ENCODE results near the gene PTMA. TPM values are rescaled to one million over a fixed set of nuclear protein-coding genes. Genes with fewer than 3 reads are reported as not detected.

The PTMA gene
- total and polyA plus RNA-seq, 9 of the 15 experiments (the other 6 are each of a cell fraction or from before 2014, with no cell fraction given) = 429 to 2,322 (median 1,578) TPM

DNA sequence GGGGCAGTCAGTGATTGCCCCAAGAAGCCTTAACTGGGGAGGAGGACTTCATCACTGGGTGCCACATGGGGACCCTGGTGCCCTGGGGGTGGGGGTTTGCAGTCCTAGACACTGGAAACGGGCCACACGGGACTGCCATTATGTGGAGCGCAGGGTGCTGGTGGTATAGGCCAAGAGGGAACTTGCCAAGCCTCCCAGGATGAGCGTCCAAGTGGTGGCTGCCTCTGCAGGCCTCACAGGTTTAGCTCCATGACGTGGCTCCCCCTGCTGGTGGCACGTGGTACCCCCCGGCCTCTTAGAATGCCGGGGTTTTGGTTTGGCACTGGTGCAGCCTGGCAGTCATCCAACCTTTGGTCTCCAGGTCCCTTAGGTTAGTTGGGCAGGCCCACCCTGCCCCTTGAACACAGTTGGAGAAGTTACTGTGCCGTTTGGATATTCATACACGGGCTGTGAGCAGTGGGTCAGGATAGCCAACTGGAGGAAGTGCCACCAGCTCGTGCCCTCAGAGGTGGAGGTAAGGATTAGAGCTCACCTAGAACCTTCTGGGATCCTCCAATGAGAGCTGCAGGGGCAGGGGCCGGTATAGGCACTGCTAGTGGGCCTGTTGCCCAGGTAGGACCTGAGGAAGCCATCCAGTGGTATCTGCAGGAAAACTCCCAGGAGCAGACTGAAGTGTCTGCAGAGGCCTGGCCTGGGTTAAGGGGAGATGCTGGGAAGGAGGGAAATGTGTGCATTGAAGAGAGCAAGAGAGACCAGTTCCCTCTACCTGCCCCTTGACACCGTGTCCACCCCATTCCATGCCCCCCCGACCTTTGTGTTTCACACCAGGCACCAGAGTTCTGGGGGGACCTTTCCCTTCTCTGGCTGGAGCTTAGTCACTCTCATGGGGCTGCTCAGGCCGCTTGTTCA is 5.7 kb downstream of the PTMA start (continued):
- no peak for TF ChIP-seq ZNF408 (CRISPR knock-in tag; IDR thresholded peaks at IDR 0.05; ENCODE audit: low read depth)
- TF ChIP-seq FOXK1 (CRISPR knock-in tag; IDR thresholded peaks at IDR 0.05; ENCODE audit: borderline replicate concordance) = no peak
- TF ChIP-seq ELF4 (CRISPR knock-in tag; IDR thresholded peaks at IDR 0.05) = peak; percentile 58
- 0 out of 2 replicates have a peak, but pooled peaks have one; percentile 40 for TF ChIP-seq MEF2A (IDR thresholded peaks at IDR 0.05; ENCODE audit: control insufficient read depth, low read depth, low read length)
- no peak for TF ChIP-seq HDGF (IDR thresholded peaks at IDR 0.05)
- peak; percentile 92 for TF ChIP-seq SIRT6 (IDR thresholded peaks at IDR 0.05; ENCODE audit: low read depth, low read length)
- peak; percentile 59; the same call in 1 of the 2 replicates for TF ChIP-seq KAT7 (CRISPR knock-in tag; IDR thresholded peaks at IDR 0.05; ENCODE audit: borderline replicate concordance)
- no peak for TF ChIP-seq CCAR2 (IDR thresholded peaks at IDR 0.05; ENCODE audit: low read depth, low read length)
- TF ChIP-seq MTA3 (IDR thresholded peaks at IDR 0.05; ENCODE audit: borderline replicate concordance) = 0 out of 2 replicates have a peak, but pooled peaks have one; percentile 36
- TF ChIP-seq MBD2 (IDR thresholded peaks at IDR 0.05; ENCODE audit: borderline replicate concordance, low read depth) = 0 out of 2 replicates have a peak, but pooled peaks have one; percentile 24
- TF ChIP-seq, protein P1, sequence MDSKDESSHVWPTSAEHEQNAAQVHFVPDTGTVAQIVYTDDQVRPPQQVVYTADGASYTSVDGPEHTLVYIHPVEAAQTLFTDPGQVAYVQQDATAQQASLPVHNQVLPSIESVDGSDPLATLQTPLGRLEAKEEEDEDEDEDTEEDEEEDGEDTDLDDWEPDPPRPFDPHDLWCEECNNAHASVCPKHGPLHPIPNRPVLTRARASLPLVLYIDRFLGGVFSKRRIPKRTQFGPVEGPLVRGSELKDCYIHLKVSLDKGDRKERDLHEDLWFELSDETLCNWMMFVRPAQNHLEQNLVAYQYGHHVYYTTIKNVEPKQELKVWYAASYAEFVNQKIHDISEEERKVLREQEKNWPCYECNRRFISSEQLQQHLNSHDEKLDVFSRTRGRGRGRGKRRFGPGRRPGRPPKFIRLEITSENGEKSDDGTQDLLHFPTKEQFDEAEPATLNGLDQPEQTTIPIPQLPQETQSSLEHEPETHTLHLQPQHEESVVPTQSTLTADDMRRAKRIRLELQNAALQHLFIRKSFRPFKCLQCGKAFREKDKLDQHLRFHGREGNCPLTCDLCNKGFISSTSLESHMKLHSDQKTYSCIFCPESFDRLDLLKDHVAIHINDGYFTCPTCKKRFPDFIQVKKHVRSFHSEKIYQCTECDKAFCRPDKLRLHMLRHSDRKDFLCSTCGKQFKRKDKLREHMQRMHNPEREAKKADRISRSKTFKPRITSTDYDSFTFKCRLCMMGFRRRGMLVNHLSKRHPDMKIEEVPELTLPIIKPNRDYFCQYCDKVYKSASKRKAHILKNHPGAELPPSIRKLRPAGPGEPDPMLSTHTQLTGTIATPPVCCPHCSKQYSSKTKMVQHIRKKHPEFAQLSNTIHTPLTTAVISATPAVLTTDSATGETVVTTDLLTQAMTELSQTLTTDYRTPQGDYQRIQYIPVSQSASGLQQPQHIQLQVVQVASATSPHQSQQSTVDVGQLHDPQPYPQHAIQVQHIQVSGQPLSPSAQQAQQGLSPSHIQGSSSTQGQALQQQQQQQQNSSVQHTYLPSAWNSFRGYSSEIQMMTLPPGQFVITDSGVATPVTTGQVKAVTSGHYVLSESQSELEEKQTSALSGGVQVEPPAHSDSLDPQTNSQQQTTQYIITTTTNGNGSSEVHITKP (IDR thresholded peaks at IDR 0.05; ENCODE audit: partially characterized antibody) = peak; percentile 57
- no peak for TF ChIP-seq MYBL2 (IDR thresholded peaks at IDR 0.05; ENCODE audit: low read depth)
- no peak for TF ChIP-seq MYBL2 (CRISPR knock-in tag; IDR thresholded peaks at IDR 0.05; ENCODE audit: borderline replicate concordance)
- TF ChIP-seq ILF3 (IDR thresholded peaks at IDR 0.05; ENCODE audit: borderline replicate concordance) = 0 out of 2 replicates have a peak, but pooled peaks have one; percentile 51
- TF ChIP-seq, protein P2, sequence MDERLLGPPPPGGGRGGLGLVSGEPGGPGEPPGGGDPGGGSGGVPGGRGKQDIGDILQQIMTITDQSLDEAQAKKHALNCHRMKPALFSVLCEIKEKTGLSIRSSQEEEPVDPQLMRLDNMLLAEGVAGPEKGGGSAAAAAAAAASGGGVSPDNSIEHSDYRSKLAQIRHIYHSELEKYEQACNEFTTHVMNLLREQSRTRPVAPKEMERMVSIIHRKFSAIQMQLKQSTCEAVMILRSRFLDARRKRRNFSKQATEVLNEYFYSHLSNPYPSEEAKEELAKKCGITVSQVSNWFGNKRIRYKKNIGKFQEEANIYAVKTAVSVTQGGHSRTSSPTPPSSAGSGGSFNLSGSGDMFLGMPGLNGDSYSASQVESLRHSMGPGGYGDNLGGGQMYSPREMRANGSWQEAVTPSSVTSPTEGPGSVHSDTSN (CRISPR knock-in tag; IDR thresholded peaks at IDR 0.05; ENCODE audit: low read depth) = no peak
- TF ChIP-seq, protein P2 (tag; conservative IDR thresholded peaks at IDR 0.05; ENCODE audit: low read depth) = no peak
- TF ChIP-seq FIP1L1 (IDR thresholded peaks at IDR 0.05; ENCODE audit: low read depth, low read length, poor library complexity, severe bottlenecking) = peak; percentile 49
- no peak for TF ChIP-seq ZFP36 (IDR thresholded peaks at IDR 0.05; ENCODE audit: low read depth, low read length, partially characterized antibody)
- TF ChIP-seq, protein P3, sequence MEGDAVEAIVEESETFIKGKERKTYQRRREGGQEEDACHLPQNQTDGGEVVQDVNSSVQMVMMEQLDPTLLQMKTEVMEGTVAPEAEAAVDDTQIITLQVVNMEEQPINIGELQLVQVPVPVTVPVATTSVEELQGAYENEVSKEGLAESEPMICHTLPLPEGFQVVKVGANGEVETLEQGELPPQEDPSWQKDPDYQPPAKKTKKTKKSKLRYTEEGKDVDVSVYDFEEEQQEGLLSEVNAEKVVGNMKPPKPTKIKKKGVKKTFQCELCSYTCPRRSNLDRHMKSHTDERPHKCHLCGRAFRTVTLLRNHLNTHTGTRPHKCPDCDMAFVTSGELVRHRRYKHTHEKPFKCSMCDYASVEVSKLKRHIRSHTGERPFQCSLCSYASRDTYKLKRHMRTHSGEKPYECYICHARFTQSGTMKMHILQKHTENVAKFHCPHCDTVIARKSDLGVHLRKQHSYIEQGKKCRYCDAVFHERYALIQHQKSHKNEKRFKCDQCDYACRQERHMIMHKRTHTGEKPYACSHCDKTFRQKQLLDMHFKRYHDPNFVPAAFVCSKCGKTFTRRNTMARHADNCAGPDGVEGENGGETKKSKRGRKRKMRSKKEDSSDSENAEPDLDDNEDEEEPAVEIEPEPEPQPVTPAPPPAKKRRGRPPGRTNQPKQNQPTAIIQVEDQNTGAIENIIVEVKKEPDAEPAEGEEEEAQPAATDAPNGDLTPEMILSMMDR (IDR thresholded peaks at IDR 0.05 in 2 of 3, conservative IDR thresholded peaks at IDR 0.05 in 1 of 3; ENCODE audit: insufficient read depth in 2 of 3, low read depth in 1 of 3, low read length in 3 of 3) = peak; percentile 74 to 84 (median 84)

Data from K562 (cell line).